SK-N-SH treated with all-trans-retinoic acid at 6 μM for 48 hours (cell line): ENCODE measurements around the gene USP24.

Source experiments
- BACH2 ChIP-seq: fragments of 250-450 bp; sonication (Bioruptor Pico); IDR thresholded peaks from 2 replicates; pipeline ENCODE4 v1.9.0; 2021; ENCODE audit warnings: mild to moderate bottlenecking, borderline replicate concordance
- CSRNP3 ChIP-seq: fragments of 250-450 bp; sonication (Bioruptor Pico); IDR thresholded peaks from 2 replicates; pipeline ENCODE4 v1.5.1; 2021; ENCODE audit warnings: mild to moderate bottlenecking, moderate library complexity
- SNAI2 ChIP-seq: fragments of 250-450 bp; sonication (Bioruptor Pico); IDR thresholded peaks from 2 replicates; pipeline ENCODE4 v1.5.0; 2020; ENCODE audit warnings: mild to moderate bottlenecking, moderate library complexity
- TF ChIP-seq, protein P1 (sequence below): fragments of 250-450 bp; sonication (Bioruptor Pico); IDR thresholded peaks from 2 replicates; pipeline ENCODE4 v1.8.0; 2020; ENCODE audit warnings: mild to moderate bottlenecking, moderate library complexity, borderline replicate concordance

DNA sequence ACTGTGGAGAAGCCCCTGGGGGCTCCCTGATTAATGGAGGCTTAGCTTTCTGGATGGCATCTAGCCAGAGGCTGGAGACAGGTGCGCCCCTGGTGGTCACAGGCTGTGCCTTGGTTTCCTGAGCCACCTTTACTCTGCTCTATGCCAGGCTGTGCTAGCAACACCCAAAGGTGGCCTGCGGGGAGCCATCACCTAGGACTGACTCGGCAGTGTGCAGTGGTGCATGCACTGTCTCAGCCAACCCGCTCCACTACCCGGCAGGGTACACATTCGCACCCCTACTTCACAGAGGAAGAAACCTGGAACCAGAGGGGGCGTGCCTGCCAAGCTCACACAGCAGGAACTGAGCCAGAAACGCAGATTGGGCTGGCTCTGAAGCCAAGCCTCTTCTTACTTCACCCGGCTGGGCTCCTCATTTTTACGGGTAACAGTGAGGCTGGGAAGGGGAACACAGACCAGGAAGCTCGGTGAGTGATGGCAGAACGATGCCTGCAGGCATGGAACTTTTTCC is 151.0 kb downstream of the USP24 start:
- no peak for TF ChIP-seq CSRNP3
- no peak for TF ChIP-seq BACH2 (CRISPR knock-in tag)
- no peak for TF ChIP-seq SNAI2 (CRISPR knock-in tag)
- TF ChIP-seq, protein P1, sequence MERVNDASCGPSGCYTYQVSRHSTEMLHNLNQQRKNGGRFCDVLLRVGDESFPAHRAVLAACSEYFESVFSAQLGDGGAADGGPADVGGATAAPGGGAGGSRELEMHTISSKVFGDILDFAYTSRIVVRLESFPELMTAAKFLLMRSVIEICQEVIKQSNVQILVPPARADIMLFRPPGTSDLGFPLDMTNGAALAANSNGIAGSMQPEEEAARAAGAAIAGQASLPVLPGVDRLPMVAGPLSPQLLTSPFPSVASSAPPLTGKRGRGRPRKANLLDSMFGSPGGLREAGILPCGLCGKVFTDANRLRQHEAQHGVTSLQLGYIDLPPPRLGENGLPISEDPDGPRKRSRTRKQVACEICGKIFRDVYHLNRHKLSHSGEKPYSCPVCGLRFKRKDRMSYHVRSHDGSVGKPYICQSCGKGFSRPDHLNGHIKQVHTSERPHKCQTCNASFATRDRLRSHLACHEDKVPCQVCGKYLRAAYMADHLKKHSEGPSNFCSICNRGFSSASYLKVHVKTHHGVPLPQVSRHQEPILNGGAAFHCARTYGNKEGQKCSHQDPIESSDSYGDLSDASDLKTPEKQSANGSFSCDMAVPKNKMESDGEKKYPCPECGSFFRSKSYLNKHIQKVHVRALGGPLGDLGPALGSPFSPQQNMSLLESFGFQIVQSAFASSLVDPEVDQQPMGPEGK (CRISPR knock-in tag): no peak
